ENCODE data around the gene BTNL9.
"Not testable (repeated sequence)": the region's sequence is repeated elsewhere in the genome, so short reads cannot be mapped to it uniquely, and the experiment has no call there.

BTNL9 gene

GRCh38 chr5:181039931-181040630 lies at the start of gene BTNL9:
TSS of gene BTNL9 (plus strand) at chr5:181040266. CDS start at chr5:181045490, 5,224 bp downstream.
- DNase-seq, result no peak

GRCh38 chr5:180990882-180991242 lies 49.2 kb upstream of the BTNL9 start:
- no peak for DNase-seq

- no peak for DNase-seq
These were observed 38.1 kb upstream of the BTNL9 start for GRCh38 chr5:181001947-181002346.

GRCh38 chr5:181005791-181006190 lies 34.3 kb upstream of the BTNL9 start:
- DNase-seq, result no peak

GRCh38 chr5:181008136-181008535 lies 31.9 kb upstream of the BTNL9 start:
- no peak for DNase-seq

- not testable (repeated sequence) for DNase-seq
These were observed 30.0 kb upstream of the BTNL9 start for GRCh38 chr5:181010018-181010417.

GRCh38 chr5:181014654-181015053 lies 25.4 kb upstream of the BTNL9 start:
- not testable (repeated sequence) for DNase-seq

- DNase-seq, result not testable (repeated sequence)
These were observed 22.6 kb upstream of the BTNL9 start for GRCh38 chr5:181017448-181017847.

GRCh38 chr5:181020688-181021087 lies 19.4 kb upstream of the BTNL9 start:
- no peak for DNase-seq

GRCh38 chr5:181024245-181025064 lies 15.6 kb upstream of the BTNL9 start:
- DNase-seq, result no peak

- no peak for DNase-seq
These were observed 12.5 kb upstream of the BTNL9 start for GRCh38 chr5:181027452-181028031.

GRCh38 chr5:181028032-181028819 lies 11.8 kb upstream of the BTNL9 start:
- DNase-seq, result no peak

- DNase-seq, result no peak
These were observed 8.3 kb upstream of the BTNL9 start for GRCh38 chr5:181031716-181032115.

- DNase-seq, result no peak
These were observed 3.9 kb upstream of the BTNL9 start for GRCh38 chr5:181035991-181036815.

- DNase-seq, result no peak
These were observed 3.2 kb upstream of the BTNL9 start for GRCh38 chr5:181036816-181037364.

GRCh38 chr5:181037365-181037861 lies 2.7 kb upstream of the BTNL9 start:
- no peak for DNase-seq

GRCh38 chr5:181039471-181039870 lies 595 bp upstream of the BTNL9 start:
- no peak for DNase-seq

GRCh38 chr5:181040631-181040945 lies 522 bp downstream of the BTNL9 start:
- no peak for DNase-seq

- no peak for DNase-seq
These were observed 977 bp downstream of the BTNL9 start for GRCh38 chr5:181041043-181041442.

- no peak for DNase-seq
These were observed 2.1 kb downstream of the BTNL9 start for GRCh38 chr5:181042036-181042713.

GRCh38 chr5:181042722-181043121 lies 2.7 kb downstream of the BTNL9 start:
- no peak for DNase-seq
